GOT3 (cell line): ENCODE data around the gene SHROOM3.

ENCODE experiments used
- DNase-seq: peaks from one replicate; lab custom pipeline; 2025; ENCODE audit warnings: mixed read lengths; lab: John Stamatoyannopoulos, UW

The SHROOM3 gene

DNA sequence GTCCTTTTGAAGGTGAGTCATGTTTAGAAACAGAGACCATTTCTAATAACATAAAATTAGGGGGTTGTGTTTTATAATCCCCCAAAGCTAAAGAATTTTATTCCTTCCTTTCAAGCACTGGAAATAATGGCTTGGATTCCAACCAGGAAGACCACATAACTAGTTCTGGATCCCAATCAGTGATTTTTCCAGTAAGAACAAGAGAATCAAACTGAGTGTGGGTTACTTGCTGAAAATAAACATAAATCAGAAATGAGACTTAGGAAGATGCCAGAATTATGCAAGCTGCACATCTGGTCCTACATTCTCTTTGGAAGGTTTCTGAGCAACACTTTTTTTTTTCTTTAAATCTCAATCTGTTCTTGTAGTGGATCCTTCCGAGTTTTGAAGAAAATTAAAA, 386.6 kb downstream of the SHROOM3 start:
- no peak for DNase-seq

DNA sequence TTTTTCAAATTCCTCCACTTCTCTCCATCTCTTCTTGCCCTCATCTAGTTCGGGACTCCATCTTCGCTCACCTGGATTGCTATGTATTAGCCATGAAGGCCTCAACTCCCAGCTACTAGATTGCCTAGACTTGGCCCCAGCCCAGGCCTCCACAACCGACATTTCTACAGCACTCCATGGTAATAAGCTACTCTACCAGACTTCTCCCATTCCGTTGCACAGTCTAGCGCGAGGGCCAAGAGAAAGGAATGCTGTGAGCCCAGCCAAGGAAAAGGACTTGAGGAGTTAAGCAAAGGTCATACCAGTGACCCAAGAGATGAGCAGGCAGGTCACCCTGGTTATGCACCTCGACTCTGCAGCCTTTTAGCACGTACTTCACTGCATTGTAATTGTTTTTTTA, 387.3 kb downstream of the SHROOM3 start:
- DNase-seq: no peak

GRCh38 chr4:76823495-76823894, 388.5 kb downstream of the SHROOM3 start:
- DNase-seq: no peak

- DNase-seq: no peak
These were observed 395.6 kb downstream of the SHROOM3 start for GRCh38 chr4:76830612-76830963.

- peak; percentile 42 for DNase-seq
These were observed 396.1 kb downstream of the SHROOM3 start for GRCh38 chr4:76830964-76831703.

DNA sequence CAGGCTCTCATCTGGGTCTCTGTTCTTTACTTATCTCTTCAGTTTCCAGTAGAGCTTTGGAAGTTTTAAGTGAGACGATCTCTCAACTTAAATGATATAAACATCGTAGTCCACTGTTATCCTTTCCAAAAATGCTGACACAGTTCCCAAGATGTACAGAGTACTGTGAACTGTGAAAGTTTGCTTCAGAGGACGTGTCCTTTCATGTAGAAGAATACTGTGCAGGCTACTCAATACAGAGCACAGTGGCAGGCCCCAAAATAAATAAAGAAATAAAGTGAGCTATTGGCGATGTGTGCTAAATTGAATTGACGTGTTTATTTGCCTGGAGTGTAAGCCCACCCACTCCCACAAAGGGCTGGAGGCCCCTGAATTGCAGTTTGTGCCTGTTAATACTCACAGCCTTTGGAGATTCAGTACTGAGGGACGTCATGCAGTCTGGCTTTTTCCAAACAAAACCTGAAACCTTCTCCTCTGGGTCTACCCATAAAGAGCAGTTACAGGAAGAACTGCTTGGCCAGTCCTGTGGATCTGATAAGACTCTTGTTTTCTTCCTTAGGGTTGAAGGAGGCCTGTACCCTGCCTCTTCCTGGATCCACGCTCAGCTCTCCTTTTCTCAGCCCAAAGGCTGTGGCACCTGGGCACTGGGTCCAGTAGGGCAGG, 396.8 kb downstream of the SHROOM3 start:
- DNase-seq: no peak
